ENCODE results near the gene ITK. TPM values are rescaled to one million over a fixed set of nuclear protein-coding genes. Genes with fewer than 3 reads are reported as not detected.

The ITK gene
- polyA plus RNA-seq, 2 of the 4 experiments (the other 2 are of a cell fraction) = not detected

- TF ChIP-seq ZFP36 (IDR thresholded peaks at IDR 0.05; ENCODE audit: borderline replicate concordance, partially characterized antibody) = no peak
- TF ChIP-seq, protein P1, sequence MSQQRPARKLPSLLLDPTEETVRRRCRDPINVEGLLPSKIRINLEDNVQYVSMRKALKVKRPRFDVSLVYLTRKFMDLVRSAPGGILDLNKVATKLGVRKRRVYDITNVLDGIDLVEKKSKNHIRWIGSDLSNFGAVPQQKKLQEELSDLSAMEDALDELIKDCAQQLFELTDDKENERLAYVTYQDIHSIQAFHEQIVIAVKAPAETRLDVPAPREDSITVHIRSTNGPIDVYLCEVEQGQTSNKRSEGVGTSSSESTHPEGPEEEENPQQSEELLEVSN (IDR thresholded peaks at IDR 0.05; ENCODE audit: borderline replicate concordance, low read depth) = no peak
- no peak for TF ChIP-seq JUN (IDR thresholded peaks at IDR 0.05)
- no peak for TF ChIP-seq HOXA7 (CRISPR knock-in tag; IDR thresholded peaks at IDR 0.05)
- no peak for TF ChIP-seq RAD21 (conservative IDR thresholded peaks at IDR 0.05 in 1 of 2, IDR thresholded peaks at IDR 0.05 in 1 of 2)
- no peak for TF ChIP-seq RFX5 (IDR thresholded peaks at IDR 0.05)
- TF ChIP-seq TFCP2L1 (CRISPR knock-in tag; IDR thresholded peaks at IDR 0.05) = no peak
- TF ChIP-seq BHLHE40 (IDR thresholded peaks at IDR 0.05; ENCODE audit: low read depth, low read length) = no peak
Measured at GRCh38 chr5:157269165-157269671, 88.6 kb downstream of the ITK start (continued).

- FAIRE-seq = no peak
- POLR2A ChIA-PET = no interaction called here
- no peak for DNase-seq (ENCODE audit: low read depth in 1 of 2, low spot score in 1 of 2)
- no peak overlapping the region for H3K4me2 ChIP-seq
- H3K27ac ChIP-seq = no peak overlapping the region
- H3K9me3 ChIP-seq = no peaks in the 10 kb centered on the region
- peaks cover 25% of the 10 kb centered on the region for H3K4me1 ChIP-seq
- ATAC-seq = no peak
- TF ChIP-seq KDM5A (IDR thresholded peaks at IDR 0.05) (no peak), ZNF302 (CRISPR knock-in tag; IDR thresholded peaks at IDR 0.05) (no peak), CBX2 (IDR thresholded peaks at IDR 0.05; ENCODE audit: borderline replicate concordance, low read depth) (no peak), CEBPB (IDR thresholded peaks at IDR 0.05) (no peak), POLR2A (IDR thresholded peaks at IDR 0.05; ENCODE audit: low read length) (no peak)
- TF ChIP-seq, protein P2, sequence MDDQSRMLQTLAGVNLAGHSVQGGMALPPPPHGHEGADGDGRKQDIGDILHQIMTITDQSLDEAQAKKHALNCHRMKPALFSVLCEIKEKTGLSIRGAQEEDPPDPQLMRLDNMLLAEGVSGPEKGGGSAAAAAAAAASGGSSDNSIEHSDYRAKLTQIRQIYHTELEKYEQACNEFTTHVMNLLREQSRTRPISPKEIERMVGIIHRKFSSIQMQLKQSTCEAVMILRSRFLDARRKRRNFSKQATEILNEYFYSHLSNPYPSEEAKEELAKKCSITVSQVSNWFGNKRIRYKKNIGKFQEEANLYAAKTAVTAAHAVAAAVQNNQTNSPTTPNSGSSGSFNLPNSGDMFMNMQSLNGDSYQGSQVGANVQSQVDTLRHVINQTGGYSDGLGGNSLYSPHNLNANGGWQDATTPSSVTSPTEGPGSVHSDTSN (IDR thresholded peaks at IDR 0.05) = no peak
- WGBS (ENCODE audit: missing lambda C conversion rate) = 87% methylated on average over 4 of the region's 4 CpGs
- no peak overlapping the region for H3K4me3 ChIP-seq
- CTCF ChIA-PET = interaction anchor here (0.6 to 1.0 kb wide), 2 partner anchors 16 to 85 kb away, joined by 3 read pairs; no protein-coding TSS in a partner anchor
Measured at GRCh38 chr5:157269761-157270272, 89.2 kb downstream of the ITK start.

DNA sequence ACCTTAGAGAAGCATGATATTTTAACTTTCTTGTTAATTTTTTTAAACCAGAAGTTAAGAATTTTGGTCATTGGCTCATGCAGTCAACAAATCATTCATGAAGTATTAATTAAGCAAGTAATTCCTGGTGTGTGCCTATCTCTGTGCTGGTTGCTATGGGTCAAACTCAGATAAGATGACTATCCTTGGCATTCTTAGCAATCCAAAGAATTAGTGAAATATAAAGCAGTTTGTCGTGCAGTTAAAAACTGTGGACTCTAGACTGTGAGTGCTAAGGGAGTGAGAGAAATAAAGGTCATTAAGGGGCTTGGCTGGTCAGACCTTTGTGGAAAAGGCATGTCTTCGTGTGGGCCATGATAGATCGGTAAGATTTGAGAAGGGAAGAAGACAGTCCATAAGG lies 90.1 kb downstream of the ITK start:
- H3K4me1 ChIP-seq = peaks cover 21% of the 10 kb centered on the region; the same call in 2 of the 3 replicates
- POLR2A ChIA-PET = no interaction called here

DNA sequence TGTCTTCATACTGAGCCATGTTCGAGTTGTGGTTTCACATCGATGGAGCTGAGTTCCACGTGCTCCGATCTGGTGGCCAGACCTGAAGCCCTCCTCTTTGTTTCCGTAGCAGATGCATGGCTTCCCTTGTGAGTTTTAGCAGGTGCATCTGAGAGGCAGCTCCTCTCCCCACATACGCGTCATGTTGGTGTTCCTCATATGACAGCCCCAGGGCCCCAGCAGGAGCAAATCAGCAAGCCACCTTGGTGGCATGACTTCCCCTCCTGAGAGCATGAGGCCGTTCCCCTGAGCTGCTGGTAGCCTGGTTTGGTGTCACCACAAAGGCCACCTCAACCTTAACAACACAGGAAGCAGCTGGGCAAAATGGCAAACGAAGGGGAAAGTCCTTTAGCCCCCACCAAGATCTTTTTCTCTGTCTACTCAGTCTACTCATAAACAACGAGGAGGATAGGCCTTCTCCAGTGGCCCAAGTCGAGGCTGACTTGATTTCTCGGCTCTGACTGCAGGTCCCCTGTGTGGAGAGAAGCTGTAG lies 91.2 kb downstream of the ITK start:
- Histone ChIP-seq H3K4me3 (no peak overlapping the region), H3K4me2 (no peak overlapping the region), H3K9me3 (no peaks in the 10 kb centered on the region), H3K27ac (no peak overlapping the region), H3K4me1 (peaks cover 18% of the 10 kb centered on the region; the same call in 2 of the 3 replicates)
- FAIRE-seq (no peak), ATAC-seq (no peak), DNase-seq (ENCODE audit: low read depth in 1 of 2, low spot score in 1 of 2) (no peak)
- CTCF ChIA-PET = interaction anchor here (0.7 to 1.9 kb wide), 6 partner anchors 17 to 123 kb away, joined by 3 to 6 read pairs (median 4); no protein-coding TSS in a partner anchor
- TF ChIP-seq POLR2AphosphoS2 (conservative IDR thresholded peaks at IDR 0.05; ENCODE audit: low read length) (no peak), TFCP2L1 (CRISPR knock-in tag; IDR thresholded peaks at IDR 0.05) (no peak), JUNB (IDR thresholded peaks at IDR 0.05) (no peak)
- POLR2A ChIA-PET = no interaction called here
- WGBS (ENCODE audit: missing lambda C conversion rate) = 80% methylated on average over 12 of the region's 12 CpGs

More for the DNA sequence above, 90.1 kb downstream of the ITK start:
- CTCF ChIA-PET = no interaction called here
- no peak for ATAC-seq
- TF ChIP-seq RCOR1 (IDR thresholded peaks at IDR 0.05; ENCODE audit: low read depth, low read length) = no peak
- TF ChIP-seq CHD4 (IDR thresholded peaks at IDR 0.05; ENCODE audit: borderline replicate concordance) = no peak
- TF ChIP-seq POLR2AphosphoS2 (conservative IDR thresholded peaks at IDR 0.05; ENCODE audit: low read length) = no peak
- no peak for TF ChIP-seq RARB (CRISPR knock-in tag; IDR thresholded peaks at IDR 0.05)
- Histone ChIP-seq H3K27ac (no peak overlapping the region), H3K4me3 (no peak overlapping the region), H3K9me3 (no peaks in the 10 kb centered on the region), H3K4me2 (no peak overlapping the region)
- 65% methylated on average over 3 of the region's 3 CpGs for WGBS (ENCODE audit: missing lambda C conversion rate)
- no peak for FAIRE-seq
- no peak for DNase-seq (ENCODE audit: low read depth in 1 of 2, low spot score in 1 of 2)

All from A549 (cell line).